K562 (cell line): ENCODE results near the gene POMGNT1. TPM values are rescaled to one million over a fixed set of nuclear protein-coding genes. Genes with fewer than 3 reads are reported as not detected.

Experiments
- CBFA2T2 ChIP-seq: fragments of 450-650 bp; conservative IDR thresholded peaks from 2 replicates; pipeline ENCODE4 v1.6.1; 2017; ENCODE audit warnings: mild to moderate bottlenecking
- CBX8 ChIP-seq: fragments of 200-600 bp; sonication (generic); IDR thresholded peaks from 2 replicates; pipeline ENCODE4 v1.6.1; 2012; ENCODE audit warnings: borderline replicate concordance, mixed run types, low read depth, mild to moderate bottlenecking, moderate library complexity, mixed read lengths, low read length, control low read depth, inconsistent platforms; ENCODE audit not compliant: poor library complexity, severe bottlenecking; ENCODE audit errors: extremely low read depth
- EP300 ChIP-seq: IDR thresholded peaks from 2 replicates; pipeline ENCODE4 v1.6.1; 2012; ENCODE audit warnings: low read length, improper control_type of control experiment
- HLTF ChIP-seq: fragments of 450-650 bp; IDR thresholded peaks from 2 replicates; pipeline ENCODE4 v1.6.1; 2016
- IFI16 ChIP-seq: fragments of 250-450 bp; sonication (Bioruptor Pico); IDR thresholded peaks from 2 replicates; pipeline ENCODE4 v2.1.2; 2022; ENCODE audit warnings: mild to moderate bottlenecking, inconsistent platforms
- JUND ChIP-seq, 2 experiments: IDR thresholded peaks; 2 replicates in 1 of 2; 3 replicates in 1 of 2; pipeline ENCODE4 v1.6.1; 2011; ENCODE audit warnings: borderline replicate concordance in 2 of 2, low read depth in 2 of 2, low read length in 2 of 2, improper control_type of control experiment in 1 of 2, missing biosample characterization in 1 of 2, missing genetic modification characterization in 1 of 2, missing genetic modification reagents in 1 of 2
- MYC ChIP-seq, 2 experiments: fragments of 250-450 bp in 1 of 2; sonication (Bioruptor Pico) in 1 of 2; IDR thresholded peaks; 2 replicates each; pipeline versions ENCODE4 v1.5.1 to v1.6.1; 2012 to 2021; ENCODE audit warnings: low read depth in 2 of 2, borderline replicate concordance in 1 of 2, improper control_type of control experiment in 1 of 2, low read length in 1 of 2, mild to moderate bottlenecking in 1 of 2, moderate library complexity in 1 of 2
- NEUROD1 ChIP-seq: fragments of 150-350 bp; IDR thresholded peaks from 2 replicates; pipeline ENCODE4 v1.6.1; 2014; ENCODE audit warnings: borderline replicate concordance, low read length, low read depth; ENCODE audit not compliant: partially characterized antibody
- NR2C1 ChIP-seq, 2 experiments: fragments of 450-650 bp; IDR thresholded peaks; 2 replicates each; pipeline ENCODE4 v1.6.1; 2017; ENCODE audit warnings: mild to moderate bottlenecking in 2 of 2, antibody characterized with exemption in 1 of 2, inconsistent platforms in 1 of 2, missing compliant biosample characterization in 1 of 2, missing genetic modification characterization in 1 of 2
- PCBP2 ChIP-seq: fragments of 200-400 bp; formaldehyde crosslinking; IDR thresholded peaks from 2 replicates; pipeline ENCODE4 v1.6.1; 2018; ENCODE audit warnings: low read length, low read depth, mild to moderate bottlenecking, moderate library complexity; ENCODE audit not compliant: poor library complexity, severe bottlenecking
- PREB ChIP-seq: sonication (generic); formaldehyde crosslinking; IDR thresholded peaks from 2 replicates; pipeline ENCODE4 v1.8.1; 2023; ENCODE audit warnings: mild to moderate bottlenecking, missing genetic modification reagents
- PRMT5 ChIP-seq: sonication (generic); formaldehyde crosslinking; IDR thresholded peaks from 2 replicates; pipeline ENCODE4 v1.5.0; 2020; ENCODE audit warnings: missing genetic modification reagents
- STAT5A ChIP-seq: IDR thresholded peaks from 2 replicates; pipeline ENCODE4 v1.6.1; 2012; ENCODE audit warnings: low read length, inconsistent platforms, borderline replicate concordance
- TAF7 ChIP-seq: fragments of 450-650 bp; IDR thresholded peaks from 2 replicates; pipeline ENCODE4 v1.6.1; 2016; ENCODE audit warnings: missing genetic modification characterization, missing compliant biosample characterization
- TRIM28 ChIP-seq: fragments of 450-650 bp; IDR thresholded peaks from 2 replicates; pipeline ENCODE4 v1.6.1; 2017
- UBTF ChIP-seq, 2 experiments: IDR thresholded peaks; 2 replicates each; pipeline ENCODE4 v1.6.1; 2012; ENCODE audit warnings: improper control_type of control experiment in 2 of 2, low read depth in 2 of 2, low read length in 2 of 2, borderline replicate concordance in 1 of 2
- WHSC1 ChIP-seq: IDR thresholded peaks from one replicate; pipeline ENCODE4 v1.6.1; 2012; ENCODE audit warnings: low read length, control low read depth, inconsistent platforms
- ZBTB1 ChIP-seq: sonication (generic); formaldehyde crosslinking; IDR thresholded peaks from 2 replicates; pipeline ENCODE4 v1.8.1; 2023; ENCODE audit warnings: missing genetic modification reagents, low read depth, mild to moderate bottlenecking, borderline replicate concordance
- ZBTB2 ChIP-seq: fragments of 450-650 bp; IDR thresholded peaks from 2 replicates; pipeline ENCODE4 v1.6.1; 2016; ENCODE audit warnings: antibody characterized with exemption
- ZEB2 ChIP-seq: fragments of 450-650 bp; IDR thresholded peaks from 2 replicates; pipeline ENCODE4 v1.6.1; 2016
- ZNF444 ChIP-seq: fragments of 250-450 bp; sonication (Bioruptor Pico); IDR thresholded peaks from 2 replicates; pipeline ENCODE4 v1.4.0; 2020; ENCODE audit warnings: mild to moderate bottlenecking, moderate library complexity
- polyA plus RNA-seq, 8 experiments: library from polyadenylated mRNA; depleted of rRNA in 4 of 8; stranded (reverse) in 5 of 8; unstranded in 3 of 8; fragments of >200 nt; fragmentation: Nextera tagmentation in 2 of 8; fragmentation: Illumina TruSeq in 1 of 8; extraction: Ambion mirVana in 2 of 8; extraction: Trizol in 1 of 8; gene quantifications; 2 replicates each; pipeline versions ENCODE4 v1.2.1 to v1.2.3, GENCODE V29; 2011 to 2014; ENCODE audit warnings: inconsistent platforms in 1 of 8, missing spikeins in 1 of 8
- total RNA-seq, 7 experiments: library from RNA; depleted of rRNA in 6 of 7; stranded (reverse); fragments of >200 nt in 6 of 7; fragmentation: Illumina TruSeq in 2 of 7; extraction: Trizol in 2 of 7; gene quantifications; 2 replicates each; pipeline versions ENCODE4 v1.2.1 to v1.2.3, GENCODE V29; 2011 to 2021; ENCODE audit warnings: low replicate concordance in 1 of 7

The POMGNT1 gene
- total and polyA plus RNA-seq, 9 of the 15 experiments (the other 6 are each of a cell fraction or from before 2014, with no cell fraction given) = 14.1 to 58.9 (median 37.8) TPM

DNA sequence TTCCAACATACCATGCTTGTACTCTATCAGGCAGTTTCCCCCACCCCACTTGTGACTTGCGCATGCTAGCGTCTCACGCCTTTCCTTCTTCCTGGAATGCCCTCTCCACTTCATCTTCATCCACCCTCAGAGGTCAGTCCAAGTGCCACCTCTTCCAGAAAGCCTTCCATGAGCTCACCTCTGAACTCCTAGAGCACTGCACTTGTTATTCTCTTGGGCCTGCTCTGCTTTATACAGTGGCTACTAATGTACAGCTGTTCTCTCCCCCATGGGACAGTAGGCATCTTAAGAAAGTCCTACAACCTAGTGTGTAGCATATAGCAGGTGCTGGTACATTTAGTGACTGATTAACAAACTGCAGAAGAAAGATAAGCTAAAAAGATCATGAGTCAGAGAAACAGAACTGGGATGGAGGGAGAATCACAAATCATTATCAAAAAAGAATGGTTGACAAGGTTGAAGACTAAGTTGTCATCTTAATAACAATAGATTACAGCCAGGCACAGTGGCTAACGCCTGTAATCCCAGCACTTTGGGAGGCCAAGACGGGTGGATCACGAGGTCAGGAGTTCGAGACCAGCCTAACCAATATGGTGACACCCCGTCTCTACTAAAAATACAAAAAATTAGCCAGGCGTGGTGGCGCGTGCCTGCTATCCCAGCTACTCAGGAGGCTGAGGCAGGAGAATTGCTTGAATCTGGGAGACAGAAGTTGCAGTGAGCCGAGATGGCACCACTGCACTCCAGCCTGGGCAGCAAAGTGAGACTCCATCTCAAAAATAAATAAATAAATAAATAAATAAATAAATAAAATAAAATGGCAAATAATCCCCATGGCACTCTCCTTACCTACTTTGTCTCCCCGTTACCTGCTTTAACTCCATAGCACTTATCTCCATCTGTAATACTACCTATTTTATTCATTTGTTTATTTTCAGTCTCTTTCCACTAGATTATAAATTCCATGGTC, 39.6 kb downstream of the POMGNT1 start (continued):
- TF ChIP-seq UBTF (IDR thresholded peaks at IDR 0.05; ENCODE audit: borderline replicate concordance in 1 of 2, low read depth in 2 of 2, low read length in 2 of 2) (peak; percentile 58 to 61; a peak in 1 of 4 replicates), PREB (CRISPR knock-in tag) (no peak), ZBTB2 (peak; percentile 87; the same call in 1 of the 2 replicates), WHSC1 (no peak), NEUROD1 (peak; percentile 81), JUND (IDR thresholded peaks at IDR 0.05; ENCODE audit: borderline replicate concordance, low read depth, low read length) (peak; percentile 96), JUND (tag; IDR thresholded peaks at IDR 0.05; ENCODE audit: borderline replicate concordance, low read depth, low read length) (peak; percentile 93; the same call in 2 of the 3 replicates), PRMT5 (CRISPR knock-in tag) (no peak), NR2C1 (IDR thresholded peaks at IDR 0.05) (peak; percentile 56), NR2C1 (tag; IDR thresholded peaks at IDR 0.05) (peak; percentile 64; the same call in 1 of the 2 replicates), MYC (IDR thresholded peaks at IDR 0.05; ENCODE audit: low read depth, low read length) (0 out of 2 replicates have a peak, but pooled peaks have one; percentile 29), MYC (CRISPR knock-in tag; IDR thresholded peaks at IDR 0.05; ENCODE audit: borderline replicate concordance, low read depth) (no peak; the same call in 1 of the 2 replicates), ZNF444 (no peak), TRIM28 (peak; percentile 86), STAT5A (peak; percentile 97), TAF7 (tag) (no peak), IFI16 (CRISPR knock-in tag) (no peak), CBX8 (no peak), PCBP2 (no peak), CBFA2T2 (peak; percentile 100), EP300 (peak; percentile 98), ZBTB1 (no peak), ZEB2 (peak; percentile 98), HLTF (peak; percentile 92)
